ENCODE data around the gene MYCBP2. TPM values are rescaled to one million over a fixed set of nuclear protein-coding genes. Genes with fewer than 3 reads are reported as not detected.

Gene MYCBP2
- total RNA-seq, 1 donor from 2014 or later: 137 TPM

DNA sequence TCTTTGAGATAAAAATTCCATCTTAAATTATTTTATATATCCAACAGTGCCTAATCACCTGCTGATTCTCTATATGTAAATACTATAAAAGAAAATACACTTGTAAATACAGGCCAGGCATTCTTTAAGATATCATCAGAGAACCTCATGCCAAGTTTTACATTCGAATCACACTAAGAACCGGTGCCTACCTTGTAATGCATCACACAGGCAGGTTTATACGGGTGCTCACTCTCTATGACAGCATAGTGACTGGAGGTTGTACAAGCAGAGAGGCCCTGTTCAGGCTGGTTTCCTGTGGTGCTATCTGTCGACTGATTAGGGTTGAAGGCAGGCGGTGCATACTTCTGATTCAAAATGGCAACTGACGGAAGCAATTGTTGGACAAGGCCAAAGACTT, 158.7 kb downstream of the MYCBP2 start:
- no peak for DNase-seq (ENCODE audit: low spot score)
- ATAC-seq: no peak
- intact Hi-C loops (cut with DNase I): no loop called here

GRCh38 chr13:77150651-77151050, 176.2 kb downstream of the MYCBP2 start:
- ATAC-seq (no peak), DNase-seq (ENCODE audit: low spot score) (no peak)
- intact Hi-C loops (cut with DNase I): no loop called here

DNA sequence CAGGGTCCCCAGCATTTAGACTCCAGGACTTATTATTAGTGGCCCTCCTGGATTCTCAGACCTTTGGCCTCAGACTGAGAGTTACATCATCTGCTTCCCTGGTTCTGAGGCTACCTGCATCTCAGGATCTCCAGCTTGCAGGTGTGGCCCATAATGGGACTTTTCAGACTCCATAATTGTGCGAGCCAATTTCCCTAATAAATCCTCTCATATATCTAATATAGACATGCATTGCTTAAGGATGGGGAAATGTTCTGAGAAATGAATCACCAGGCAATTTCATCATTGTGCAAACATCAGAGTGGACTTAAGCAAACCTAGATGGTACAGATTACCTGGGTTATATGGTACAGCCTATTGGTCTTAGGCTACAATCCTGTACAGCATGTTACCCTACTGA, 183.5 kb downstream of the MYCBP2 start:
- DNase-seq (ENCODE audit: low spot score) (no peak), ATAC-seq (no peak)
- intact Hi-C loops (cut with DNase I): no loop called here

DNA sequence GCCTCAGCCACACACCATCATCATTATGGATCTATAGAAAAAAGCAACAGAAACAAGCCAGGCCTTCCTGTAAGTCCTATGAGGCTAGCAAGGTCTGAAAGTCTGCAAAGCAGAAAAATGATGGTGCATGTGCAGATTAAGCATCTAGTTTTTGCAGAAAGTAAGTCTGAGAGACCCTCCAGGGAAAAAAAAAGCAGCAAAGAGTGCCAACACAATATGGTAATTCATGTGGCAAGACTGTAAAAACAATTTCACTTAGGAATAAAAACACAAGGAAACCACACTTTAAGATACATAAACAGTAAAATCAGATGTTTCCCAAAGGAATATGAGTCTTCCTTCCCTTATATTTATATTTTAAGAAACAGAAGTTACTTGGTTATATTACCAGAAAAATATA, 187.6 kb downstream of the MYCBP2 start:
- intact Hi-C loops (cut with DNase I): no loop called here
- ATAC-seq (no peak), DNase-seq (ENCODE audit: low spot score) (no peak)

DNA sequence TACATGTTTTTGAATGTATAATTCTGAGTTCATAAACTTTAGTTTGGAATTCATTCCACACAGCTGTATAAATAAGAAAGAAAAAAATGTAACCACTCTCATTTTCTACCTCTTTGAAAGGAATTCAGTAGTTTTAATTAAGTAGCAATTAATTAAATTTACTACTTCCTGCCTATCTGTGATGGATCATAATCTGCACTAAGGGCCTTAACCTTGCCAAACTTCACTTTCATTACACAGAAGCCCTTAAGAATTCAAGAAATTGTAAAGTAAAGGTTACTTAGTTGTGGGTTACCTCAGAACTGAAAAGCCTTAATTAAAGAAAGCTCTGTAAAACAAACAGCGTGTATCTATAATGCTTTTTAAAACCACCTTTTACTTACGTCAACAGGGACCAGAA, 188.1 kb downstream of the MYCBP2 start:
- DNase-seq (ENCODE audit: low spot score): no peak
- ATAC-seq: no peak
- intact Hi-C loops (cut with DNase I): no loop called here

- intact Hi-C loops (cut with DNase I): no loop called here
- no peak for DNase-seq (ENCODE audit: low spot score)
- ATAC-seq: no peak
Measured at GRCh38 chr13:77136902-77137420, 189.9 kb downstream of the MYCBP2 start.

DNA sequence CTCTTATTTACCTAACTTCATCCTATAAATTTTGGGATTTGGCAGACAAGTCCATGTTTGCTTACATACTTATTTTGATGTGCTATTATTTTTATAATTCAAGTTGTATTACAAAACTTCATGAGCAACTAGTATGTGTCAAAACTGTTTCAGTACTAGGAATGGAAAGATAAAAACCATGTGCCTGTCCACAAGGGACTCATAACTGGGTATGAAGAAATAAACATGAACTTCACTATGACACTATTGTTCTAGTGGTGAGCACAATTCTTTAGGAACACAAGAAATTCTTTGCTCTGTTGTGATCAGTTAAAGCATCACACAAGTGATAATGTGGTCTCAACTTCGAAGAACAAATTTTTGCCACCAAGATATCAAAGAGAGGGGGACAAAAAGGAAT, 202.5 kb downstream of the MYCBP2 start:
- ATAC-seq (peak; percentile 85), DNase-seq (ENCODE audit: low spot score) (no peak)
- intact Hi-C loops (cut with DNase I): no loop called here

- DNase-seq (ENCODE audit: low spot score): no peak
- intact Hi-C loops (cut with DNase I): no loop called here
- ATAC-seq: no peak
Measured at GRCh38 chr13:77118134-77118533, 208.8 kb downstream of the MYCBP2 start.

GRCh38 chr13:77114271-77114670, 212.6 kb downstream of the MYCBP2 start:
- DNase-seq (ENCODE audit: low spot score): no peak
- intact Hi-C loops (cut with DNase I): no loop called here
- ATAC-seq: no peak

DNA sequence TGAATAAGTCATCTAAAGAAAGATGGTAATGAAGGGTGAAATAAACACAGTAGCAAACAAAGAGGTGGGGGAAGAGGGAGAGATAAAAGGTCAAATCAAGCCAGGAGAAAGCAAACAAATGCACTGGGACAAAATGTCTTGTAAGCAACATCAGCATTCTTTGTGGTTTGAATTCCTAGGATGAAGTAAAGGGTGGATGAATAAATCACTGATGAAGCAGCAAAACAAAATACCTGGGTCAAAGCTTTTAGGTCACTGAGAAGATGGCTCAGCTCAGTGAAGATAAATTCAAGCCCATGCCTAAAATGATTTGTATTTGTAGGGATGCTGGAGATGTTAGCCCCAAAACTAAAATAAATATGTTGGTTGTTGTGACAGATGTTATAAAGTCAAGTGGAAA, 213.4 kb downstream of the MYCBP2 start:
- DNase-seq (ENCODE audit: low spot score) (no peak), ATAC-seq (peak; percentile 62)
- intact Hi-C loops (cut with DNase I): no loop called here

GRCh38 chr13:77105051-77105450, 221.8 kb downstream of the MYCBP2 start:
- no peak for DNase-seq (ENCODE audit: low spot score)
- intact Hi-C loops (cut with DNase I): no loop called here
- ATAC-seq: no peak

DNA sequence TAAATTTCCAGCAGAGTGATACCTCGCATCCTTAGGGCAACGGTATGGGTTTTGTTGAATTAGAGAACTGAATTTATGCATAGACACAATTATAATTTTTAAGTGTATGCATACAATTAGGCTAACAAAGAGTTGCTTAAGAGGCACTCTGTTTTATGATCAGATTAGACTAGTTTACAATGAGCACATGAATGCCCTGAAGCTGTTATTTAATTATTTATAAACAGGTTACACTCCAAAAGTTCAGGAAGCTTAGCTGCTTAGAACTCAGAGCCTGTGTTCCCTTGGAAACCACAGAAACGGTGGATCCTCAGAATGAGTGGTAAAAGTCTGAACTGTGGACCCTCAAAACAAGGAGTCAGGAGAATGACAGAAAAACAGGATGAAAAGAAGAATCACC, 227.5 kb downstream of the MYCBP2 start:
- DNase-seq (ENCODE audit: low spot score) (no peak), ATAC-seq (no peak)
- intact Hi-C loops (cut with DNase I): no loop called here

DNA sequence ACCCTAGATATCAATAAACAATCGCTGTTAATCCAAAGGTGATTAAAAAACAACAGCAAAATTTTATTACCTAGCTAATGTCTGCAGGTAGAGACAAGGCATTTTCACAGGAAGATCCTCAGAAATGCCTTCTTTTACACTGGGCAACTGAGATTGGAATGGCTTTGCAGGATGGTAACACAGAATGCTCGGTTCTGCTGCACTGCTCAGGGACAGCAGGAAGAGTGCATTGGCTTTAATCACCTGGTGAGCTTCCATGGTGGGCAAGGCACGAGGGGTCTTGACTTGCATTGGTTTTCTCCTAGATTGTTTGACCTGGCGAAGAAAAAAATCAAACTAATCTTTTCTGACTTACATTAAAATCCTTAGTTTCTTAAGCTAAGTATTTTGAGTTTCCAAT, 231.6 kb downstream of the MYCBP2 start:
- no peak for ATAC-seq
- intact Hi-C loops (cut with DNase I): no loop called here

DNA sequence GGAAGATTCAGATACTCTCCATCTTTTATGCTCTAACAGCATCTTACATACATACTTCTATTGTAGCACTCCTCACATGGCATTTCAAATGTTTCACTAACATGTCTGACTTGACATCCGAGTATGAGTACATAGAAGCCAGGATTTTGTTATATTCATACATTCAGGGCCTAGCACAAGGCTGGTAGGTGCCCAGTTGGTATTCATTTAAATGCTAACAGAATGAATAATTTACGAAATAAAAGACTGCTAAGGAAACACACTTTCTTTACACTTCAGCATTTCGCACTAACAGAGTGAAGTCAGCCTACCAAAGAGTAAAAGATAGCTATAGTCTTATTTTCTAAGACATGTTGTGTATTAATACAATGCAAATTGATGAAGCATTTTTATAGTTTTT, 232.1 kb downstream of the MYCBP2 start:
- intact Hi-C loops (cut with DNase I): no loop called here
- DNase-seq (ENCODE audit: low spot score): no peak

More for the DNA sequence above, 231.6 kb downstream of the MYCBP2 start:
- DNase-seq (ENCODE audit: low spot score): no peak

GRCh38 chr13:77093735-77094134, 233.2 kb downstream of the MYCBP2 start:
- DNase-seq (ENCODE audit: low spot score): no peak
- no peak for ATAC-seq
- intact Hi-C loops (cut with DNase I): no loop called here

More for the DNA sequence above, 232.1 kb downstream of the MYCBP2 start:
- no peak for ATAC-seq

DNA sequence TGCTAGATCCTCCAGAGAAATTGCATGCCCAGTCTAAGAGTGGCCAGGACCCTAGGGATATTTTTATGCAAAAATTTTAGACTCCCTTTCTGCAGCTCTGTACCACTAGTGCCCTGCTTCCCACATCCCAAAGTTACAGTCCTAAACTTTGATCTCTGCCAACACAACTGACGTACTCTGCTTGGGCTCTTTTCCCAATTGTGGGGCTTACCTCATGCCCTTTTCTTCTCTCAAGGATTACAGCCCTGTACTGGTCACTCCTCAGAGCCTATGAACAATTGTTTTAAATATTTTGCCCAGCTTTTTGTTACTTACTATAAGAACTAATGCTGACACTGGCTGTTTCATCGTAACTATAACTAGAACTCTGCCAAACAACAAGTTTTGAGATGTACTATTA, 242.1 kb downstream of the MYCBP2 start:
- DNase-seq (ENCODE audit: low spot score): no peak
- intact Hi-C loops (cut with DNase I): no loop called here
- ATAC-seq: no peak

DNA sequence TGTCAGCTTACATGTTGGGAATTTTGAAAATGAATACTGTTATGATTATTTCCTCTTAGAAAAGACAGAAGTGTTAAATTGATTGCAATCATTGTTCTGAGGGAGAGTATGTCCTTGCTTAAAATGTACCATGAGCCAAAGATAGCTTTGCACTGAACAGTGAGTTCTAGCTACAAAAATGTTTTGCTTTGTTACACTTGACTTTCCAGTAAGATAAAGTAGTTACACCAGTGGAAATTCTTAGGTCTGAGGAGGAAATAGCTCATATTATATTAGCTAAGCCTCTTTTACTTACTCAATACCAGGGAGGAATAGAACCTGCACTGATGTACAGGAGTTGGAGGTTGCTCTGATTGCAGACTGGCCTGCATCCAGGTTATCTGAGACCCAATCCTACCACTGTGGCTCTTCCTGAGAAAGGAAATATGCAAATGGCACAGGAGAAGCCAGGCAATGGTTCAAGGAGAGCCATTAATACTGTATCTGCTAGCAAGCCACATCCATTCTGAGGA, 246.9 kb downstream of the MYCBP2 start:
- DNase-seq (ENCODE audit: low spot score) (no peak), ATAC-seq (no peak)
- intact Hi-C loops (cut with DNase I): no loop called here

DNA sequence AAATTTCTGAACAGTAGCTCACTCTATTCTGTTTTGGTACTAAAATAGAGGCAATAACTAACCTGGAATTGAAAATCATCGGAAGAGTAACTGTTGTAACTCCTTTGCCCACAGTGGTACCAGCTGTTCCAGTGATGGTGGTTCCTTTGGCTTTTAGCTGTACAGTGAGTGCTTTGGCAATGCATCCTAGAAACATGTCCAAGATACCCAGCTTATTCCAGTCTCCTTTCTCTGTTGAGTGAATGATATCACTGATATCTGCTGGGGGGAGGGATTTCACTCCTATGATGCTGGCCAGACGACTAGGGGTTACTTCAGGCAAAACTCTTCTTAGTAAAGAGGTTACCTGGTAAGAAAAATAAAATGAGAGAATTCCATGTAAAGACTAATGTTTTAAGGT, 259.4 kb downstream of the MYCBP2 start:
- no peak for ATAC-seq
- intact Hi-C loops (cut with DNase I): no loop called here
- no peak for DNase-seq (ENCODE audit: low spot score)

DNA sequence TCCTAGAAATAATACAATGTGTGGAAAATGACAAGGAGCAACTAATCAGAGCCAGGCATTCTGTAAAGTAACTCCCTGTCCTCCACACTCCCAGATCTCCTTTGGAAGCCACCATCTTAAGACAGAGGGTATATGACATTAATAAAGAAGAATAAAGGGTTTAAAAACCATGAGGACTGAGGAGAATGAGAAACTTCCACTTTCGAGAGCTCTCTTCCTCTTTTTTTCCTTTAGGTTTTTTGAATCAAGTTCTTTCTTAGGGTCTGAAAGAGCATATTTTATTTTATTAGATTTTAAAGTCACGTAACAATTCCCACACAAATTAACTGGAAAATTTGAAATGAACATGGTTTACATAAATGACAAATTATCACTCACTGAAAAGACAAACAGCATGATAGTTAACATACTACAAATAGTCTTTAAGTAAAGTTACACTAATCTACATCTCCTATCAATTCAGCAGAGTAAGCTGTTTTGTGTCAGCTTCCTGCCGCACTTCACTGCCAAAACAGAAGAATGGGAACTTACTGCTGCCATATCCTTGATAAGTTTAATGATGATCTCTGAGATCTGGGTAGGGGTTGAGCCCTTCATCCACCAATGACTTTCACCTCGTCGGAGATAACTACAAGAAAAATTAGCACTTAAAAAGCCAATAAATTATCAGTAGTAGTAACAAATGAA, 261.3 kb downstream of the MYCBP2 start:
- no peak for ATAC-seq
- intact Hi-C loops (cut with DNase I): no loop called here

DNA sequence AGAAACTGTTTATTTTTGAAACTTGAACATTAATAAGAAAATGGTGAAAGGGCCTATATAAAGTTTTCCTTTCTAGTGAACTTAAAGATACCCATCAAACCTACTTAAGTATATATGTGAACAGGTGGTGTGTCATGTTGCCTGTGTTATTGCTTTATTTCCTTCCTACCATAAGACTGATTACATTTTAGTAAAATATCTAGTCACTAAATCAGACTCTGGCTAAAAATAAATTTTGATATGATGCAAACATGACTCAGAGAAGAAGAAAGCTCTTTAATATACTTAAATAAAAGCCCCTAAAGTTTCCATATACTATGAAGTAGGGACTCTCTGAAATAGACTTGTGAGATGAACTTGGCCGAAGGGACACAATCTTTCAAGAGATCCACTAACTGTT, 264.8 kb downstream of the MYCBP2 start:
- ATAC-seq (no peak), DNase-seq (ENCODE audit: low spot score) (no peak)
- intact Hi-C loops (cut with DNase I): no loop called here

More for the DNA sequence above, 261.3 kb downstream of the MYCBP2 start:
- DNase-seq (ENCODE audit: low spot score): no peak

DNA sequence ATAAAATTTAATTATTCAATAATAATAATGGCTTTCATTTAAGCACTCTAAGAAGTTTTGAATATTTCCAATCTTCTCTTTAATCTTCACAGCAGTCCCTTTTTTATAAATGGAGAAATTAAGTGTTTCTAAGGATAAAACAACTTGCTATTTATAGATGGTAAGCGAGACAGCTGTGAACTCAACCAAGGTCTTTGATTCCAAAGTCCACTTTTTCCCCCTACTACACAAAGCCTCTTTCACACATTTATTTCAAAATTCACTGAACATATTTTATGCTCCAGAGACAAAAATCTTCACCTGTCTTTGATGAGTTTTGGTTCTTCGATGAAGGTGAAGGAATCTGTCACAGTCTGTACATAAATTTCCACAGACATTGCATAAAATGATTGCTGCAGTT, 265.5 kb downstream of the MYCBP2 start:
- ATAC-seq (no peak), DNase-seq (ENCODE audit: low spot score) (no peak)
- intact Hi-C loops (cut with DNase I): no loop called here
